ENCODE results near the gene GGT5.

GGT5 gene

GRCh38 chr22:24233816-24234215, 11.1 kb downstream of the GGT5 start:
- Histone ChIP-seq H3K4me3 (replicated peaks; ENCODE audit: insufficient read depth, low read length) (no peak overlapping the region), H3K27ac (replicated peaks) (no peak overlapping the region), H3K27me3 (ENCODE audit: insufficient read depth, poor library complexity, severe bottlenecking) (no peaks in the 10 kb centered on the region)
- no peak for DNase-seq (ENCODE audit: low read depth in 1 of 2, low spot score in 1 of 2)
- TF ChIP-seq SPI1 (IDR thresholded peaks at IDR 0.05; ENCODE audit: borderline replicate concordance, low read depth): no peak
- no peak for TF ChIP-seq POLR2AphosphoS5 (IDR thresholded peaks at IDR 0.05; ENCODE audit: low read depth)
- no peak for TF ChIP-seq REST (IDR thresholded peaks at IDR 0.05; ENCODE audit: insufficient replicate concordance, low read depth)

GRCh38 chr22:24233235-24233634, 11.6 kb downstream of the GGT5 start:
- no peak for DNase-seq (ENCODE audit: low read depth in 1 of 2, low spot score in 1 of 2)
- Histone ChIP-seq H3K27ac (replicated peaks) (no peak overlapping the region), H3K27me3 (ENCODE audit: insufficient read depth, poor library complexity, severe bottlenecking) (no peaks in the 10 kb centered on the region), H3K4me3 (replicated peaks; ENCODE audit: insufficient read depth, low read length) (no peak overlapping the region)
- TF ChIP-seq REST (IDR thresholded peaks at IDR 0.05; ENCODE audit: insufficient replicate concordance, low read depth) (no peak), POLR2AphosphoS5 (IDR thresholded peaks at IDR 0.05; ENCODE audit: low read depth) (no peak), CTCF (IDR thresholded peaks at IDR 0.05; ENCODE audit: insufficient read depth, low read length) (no peak), SPI1 (IDR thresholded peaks at IDR 0.05; ENCODE audit: borderline replicate concordance, low read depth) (no peak), GABPA (IDR thresholded peaks at IDR 0.05; ENCODE audit: low read depth) (no peak)

GRCh38 chr22:24232725-24233124, 12.2 kb downstream of the GGT5 start:
- H3K4me3 ChIP-seq (replicated peaks; ENCODE audit: insufficient read depth, low read length): no peak overlapping the region
- no peak for TF ChIP-seq REST (IDR thresholded peaks at IDR 0.05; ENCODE audit: insufficient replicate concordance, low read depth)
- TF ChIP-seq CTCF (IDR thresholded peaks at IDR 0.05; ENCODE audit: insufficient read depth, low read length): no peak
- TF ChIP-seq SPI1 (IDR thresholded peaks at IDR 0.05; ENCODE audit: borderline replicate concordance, low read depth): no peak
- TF ChIP-seq GABPA (IDR thresholded peaks at IDR 0.05; ENCODE audit: low read depth): no peak
- TF ChIP-seq POLR2AphosphoS5 (IDR thresholded peaks at IDR 0.05; ENCODE audit: low read depth): no peak
- no peak overlapping the region for H3K27ac ChIP-seq (replicated peaks)

GRCh38 chr22:24232124-24232523, 12.8 kb downstream of the GGT5 start:
- H3K4me3 ChIP-seq (replicated peaks; ENCODE audit: insufficient read depth, low read length): no peak overlapping the region
- TF ChIP-seq POLR2AphosphoS5 (IDR thresholded peaks at IDR 0.05; ENCODE audit: low read depth) (no peak), CTCF (IDR thresholded peaks at IDR 0.05; ENCODE audit: insufficient read depth, low read length) (no peak), SPI1 (IDR thresholded peaks at IDR 0.05; ENCODE audit: borderline replicate concordance, low read depth) (no peak), REST (IDR thresholded peaks at IDR 0.05; ENCODE audit: insufficient replicate concordance, low read depth) (no peak), GABPA (IDR thresholded peaks at IDR 0.05; ENCODE audit: low read depth) (no peak)
- H3K27ac ChIP-seq (replicated peaks): no peak overlapping the region

More at GRCh38 chr22:24232725-24233124, 12.2 kb downstream of the GGT5 start:
- H3K27me3 ChIP-seq (ENCODE audit: insufficient read depth, poor library complexity, severe bottlenecking): no peaks in the 10 kb centered on the region
- DNase-seq (ENCODE audit: low read depth in 1 of 2, low spot score in 1 of 2): no peak

More at GRCh38 chr22:24232124-24232523, 12.8 kb downstream of the GGT5 start:
- DNase-seq (ENCODE audit: low read depth in 1 of 2, low spot score in 1 of 2): no peak
- H3K27me3 ChIP-seq (ENCODE audit: insufficient read depth, poor library complexity, severe bottlenecking): no peaks in the 10 kb centered on the region

Data from HL-60 (cell line).